ENCODE results near the gene PARVA. TPM values are rescaled to one million over a fixed set of nuclear protein-coding genes. Genes with fewer than 3 reads are reported as not detected.

The PARVA gene
- total and polyA plus RNA-seq, 2 donors (not counting 1 experiment from before 2014, with no cell fraction given): 27.7 to 195 TPM

GRCh38 chr11:12394601-12395000 lies 17.2 kb downstream of the PARVA start:
- H3K9me3 ChIP-seq (ENCODE audit: control insufficient read depth, insufficient read depth, low read depth, low read length): no peaks in the 10 kb centered on the region
- no peak overlapping the region for H3K4me2 ChIP-seq (ENCODE audit: extremely low read depth, insufficient read depth, low read length)
- no peaks in the 10 kb centered on the region for H3K36me3 ChIP-seq (ENCODE audit: control insufficient read depth, insufficient read depth, low read length)
- H3K27me3 ChIP-seq (ENCODE audit: control insufficient read depth, insufficient read depth, low read length): no peaks in the 10 kb centered on the region
- H3K27ac ChIP-seq (ENCODE audit: insufficient read depth, low read length): no peak overlapping the region
- no peaks in the 10 kb centered on the region for H4K20me1 ChIP-seq (ENCODE audit: control insufficient read depth, extremely low read depth, insufficient read depth, low read length)
- no peak overlapping the region for H3K9ac ChIP-seq (ENCODE audit: insufficient read depth, low read length)
- no peak for DNase-seq (ENCODE audit: low read depth in 2 of 2)
- H3K4me3 ChIP-seq (replicated peaks in 1 of 4; ENCODE audit: control extremely low read depth in 1 of 4, insufficient read depth in 1 of 4, low read depth in 3 of 4, low read length in 4 of 4): no peak overlapping the region
- peaks cover 65% of the 10 kb centered on the region for H3K79me2 ChIP-seq (ENCODE audit: control insufficient read depth, insufficient read depth, low read length)
- peaks cover 3% of the 10 kb centered on the region for H3K4me1 ChIP-seq (ENCODE audit: control insufficient read depth, extremely low read depth, insufficient read depth, low read length)
- H2AFZ ChIP-seq (ENCODE audit: low read length): no peak overlapping the region
- no peak for TF ChIP-seq CTCF (conservative IDR thresholded peaks at IDR 0.05 in 1 of 2, IDR thresholded peaks at IDR 0.05 in 1 of 2; ENCODE audit: low read depth in 1 of 2, low read length in 2 of 2)
- no peak for TF ChIP-seq EZH2 (IDR thresholded peaks at IDR 0.05; ENCODE audit: low read length, missing control alignments)

- H3K36me3 ChIP-seq (ENCODE audit: control insufficient read depth, insufficient read depth, low read length): no peaks in the 10 kb centered on the region
- H3K4me1 ChIP-seq (ENCODE audit: control insufficient read depth, extremely low read depth, insufficient read depth, low read length): peaks cover 3% of the 10 kb centered on the region
- no peak overlapping the region for H3K4me2 ChIP-seq (ENCODE audit: extremely low read depth, insufficient read depth, low read length)
- H3K27me3 ChIP-seq (ENCODE audit: control insufficient read depth, insufficient read depth, low read length): no peaks in the 10 kb centered on the region
- peaks cover 61% of the 10 kb centered on the region for H3K79me2 ChIP-seq (ENCODE audit: control insufficient read depth, insufficient read depth, low read length)
- no peak overlapping the region for H3K27ac ChIP-seq (ENCODE audit: insufficient read depth, low read length)
- DNase-seq (ENCODE audit: low read depth in 2 of 2): no peak
- TF ChIP-seq EZH2 (IDR thresholded peaks at IDR 0.05; ENCODE audit: low read length, missing control alignments) (no peak), CTCF (conservative IDR thresholded peaks at IDR 0.05 in 1 of 2, IDR thresholded peaks at IDR 0.05 in 1 of 2; ENCODE audit: low read depth in 1 of 2, low read length in 2 of 2) (no peak)
- H3K9me3 ChIP-seq (ENCODE audit: control insufficient read depth, insufficient read depth, low read depth, low read length): no peaks in the 10 kb centered on the region
- H2AFZ ChIP-seq (ENCODE audit: low read length): no peak overlapping the region
- no peaks in the 10 kb centered on the region for H4K20me1 ChIP-seq (ENCODE audit: control insufficient read depth, extremely low read depth, insufficient read depth, low read length)
- no peak overlapping the region for H3K4me3 ChIP-seq (replicated peaks in 1 of 4; ENCODE audit: control extremely low read depth in 1 of 4, insufficient read depth in 1 of 4, low read depth in 3 of 4, low read length in 4 of 4)
- no peak overlapping the region for H3K9ac ChIP-seq (ENCODE audit: insufficient read depth, low read length)
Measured at GRCh38 chr11:12395333-12395732, 18.0 kb downstream of the PARVA start.

- peaks cover 55% of the 10 kb centered on the region for H3K79me2 ChIP-seq (ENCODE audit: control insufficient read depth, insufficient read depth, low read length)
- H3K9ac ChIP-seq (ENCODE audit: insufficient read depth, low read length): no peak overlapping the region
- DNase-seq (ENCODE audit: low read depth in 2 of 2): peak; percentile 98 to 99
- H3K27ac ChIP-seq (ENCODE audit: insufficient read depth, low read length): peak overlapping the region; percentile 70
- no peaks in the 10 kb centered on the region for H3K9me3 ChIP-seq (ENCODE audit: control insufficient read depth, insufficient read depth, low read depth, low read length)
- H3K27me3 ChIP-seq (ENCODE audit: control insufficient read depth, insufficient read depth, low read length): no peaks in the 10 kb centered on the region
- TF ChIP-seq CTCF (conservative IDR thresholded peaks at IDR 0.05 in 1 of 2, IDR thresholded peaks at IDR 0.05 in 1 of 2; ENCODE audit: low read depth in 1 of 2, low read length in 2 of 2): no peak
- H2AFZ ChIP-seq (ENCODE audit: low read length): no peak overlapping the region
- peak overlapping the region; percentile 21 for H3K4me2 ChIP-seq (ENCODE audit: extremely low read depth, insufficient read depth, low read length)
- no peak overlapping the region for H3K4me3 ChIP-seq (replicated peaks in 1 of 4; ENCODE audit: control extremely low read depth in 1 of 4, insufficient read depth in 1 of 4, low read depth in 3 of 4, low read length in 4 of 4)
- H4K20me1 ChIP-seq (ENCODE audit: control insufficient read depth, extremely low read depth, insufficient read depth, low read length): no peaks in the 10 kb centered on the region
- H3K36me3 ChIP-seq (ENCODE audit: control insufficient read depth, insufficient read depth, low read length): no peaks in the 10 kb centered on the region
- peaks cover 5% of the 10 kb centered on the region for H3K4me1 ChIP-seq (ENCODE audit: control insufficient read depth, extremely low read depth, insufficient read depth, low read length)
Measured at GRCh38 chr11:12397931-12398334, 20.6 kb downstream of the PARVA start.
